GM23338 (cell line): Measurements from ENCODE around the gene CEACAM5.

Source experiments
- CREB1 ChIP-seq: fragments of 250-450 bp; sonication (Bioruptor Pico); IDR thresholded peaks from 2 replicates; pipeline ENCODE4 v1.5.0; 2020; ENCODE audit warnings: low read depth, mild to moderate bottlenecking, moderate library complexity
- EZH2 ChIP-seq: fragments of 200-600 bp; sonication (generic); IDR thresholded peaks from one replicate; pipeline ENCODE4 v1.8.0; 2017; ENCODE audit warnings: antibody characterized with exemption, mild to moderate bottlenecking, low read depth; ENCODE audit not compliant: unreplicated experiment
- EZH2phosphoT487 ChIP-seq: fragments of 200-600 bp; sonication (generic); IDR thresholded peaks from one replicate; pipeline ENCODE4 v1.8.1; 2018; ENCODE audit warnings: antibody characterized with exemption; ENCODE audit not compliant: unreplicated experiment
- JUNB ChIP-seq: IDR thresholded peaks from one replicate; pipeline ENCODE4 v1.6.1; 2016; ENCODE audit warnings: antibody characterized with exemption; ENCODE audit not compliant: unreplicated experiment
- POLR2AphosphoS5 ChIP-seq: IDR thresholded peaks from 2 replicates; pipeline ENCODE4 v1.6.1; 2016; ENCODE audit warnings: antibody characterized with exemption, low read depth
- ZNF114 ChIP-seq: fragments of 250-450 bp; sonication (Bioruptor Pico); IDR thresholded peaks from 2 replicates; pipeline ENCODE4 v1.5.0; 2020; ENCODE audit warnings: mild to moderate bottlenecking, moderate library complexity
- TF ChIP-seq, protein P1 (sequence below), 2 experiments: fragments of 200-600 bp in 1 of 2; sonication (generic) in 1 of 2; conservative IDR thresholded peaks; 2 replicates each; pipeline versions ENCODE4 v1.5.1 to v1.6.1; 2016 to 2017; ENCODE audit warnings: antibody characterized with exemption in 2 of 2, low read depth in 2 of 2, mild to moderate bottlenecking in 2 of 2, moderate library complexity in 1 of 2
- TF ChIP-seq, protein P2 (sequence below): IDR thresholded peaks from 2 replicates; pipeline ENCODE4 v1.6.1; 2016; ENCODE audit warnings: antibody characterized with exemption
- TF ChIP-seq, protein P3 (sequence below): IDR thresholded peaks from one replicate; pipeline ENCODE4 v1.6.1; 2018; ENCODE audit warnings: antibody characterized with exemption; ENCODE audit not compliant: unreplicated experiment

DNA sequence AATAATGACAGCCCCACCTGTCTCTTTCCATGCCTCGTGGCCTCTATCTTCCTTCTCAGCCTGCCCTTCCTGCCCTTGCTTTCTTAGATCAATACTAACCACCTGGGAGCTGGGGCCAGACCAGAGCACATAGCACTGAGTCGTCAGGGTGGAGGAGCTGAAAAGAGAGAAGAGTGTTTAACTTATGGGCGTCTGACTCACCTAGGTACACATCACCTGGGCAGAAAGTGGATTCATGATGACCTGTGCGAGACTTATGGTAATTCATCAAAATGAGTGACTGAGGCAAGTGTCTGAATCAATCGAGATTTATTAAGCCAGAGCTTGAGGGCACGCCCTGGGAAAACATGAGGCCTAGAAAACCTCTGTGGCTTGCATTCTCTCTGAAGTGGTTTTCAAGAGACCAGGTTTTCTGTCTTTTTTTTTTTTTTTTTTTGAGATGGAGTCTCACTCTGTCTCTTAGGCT is 66.1 kb downstream of the CEACAM5 start:
- TF ChIP-seq, protein P1, sequence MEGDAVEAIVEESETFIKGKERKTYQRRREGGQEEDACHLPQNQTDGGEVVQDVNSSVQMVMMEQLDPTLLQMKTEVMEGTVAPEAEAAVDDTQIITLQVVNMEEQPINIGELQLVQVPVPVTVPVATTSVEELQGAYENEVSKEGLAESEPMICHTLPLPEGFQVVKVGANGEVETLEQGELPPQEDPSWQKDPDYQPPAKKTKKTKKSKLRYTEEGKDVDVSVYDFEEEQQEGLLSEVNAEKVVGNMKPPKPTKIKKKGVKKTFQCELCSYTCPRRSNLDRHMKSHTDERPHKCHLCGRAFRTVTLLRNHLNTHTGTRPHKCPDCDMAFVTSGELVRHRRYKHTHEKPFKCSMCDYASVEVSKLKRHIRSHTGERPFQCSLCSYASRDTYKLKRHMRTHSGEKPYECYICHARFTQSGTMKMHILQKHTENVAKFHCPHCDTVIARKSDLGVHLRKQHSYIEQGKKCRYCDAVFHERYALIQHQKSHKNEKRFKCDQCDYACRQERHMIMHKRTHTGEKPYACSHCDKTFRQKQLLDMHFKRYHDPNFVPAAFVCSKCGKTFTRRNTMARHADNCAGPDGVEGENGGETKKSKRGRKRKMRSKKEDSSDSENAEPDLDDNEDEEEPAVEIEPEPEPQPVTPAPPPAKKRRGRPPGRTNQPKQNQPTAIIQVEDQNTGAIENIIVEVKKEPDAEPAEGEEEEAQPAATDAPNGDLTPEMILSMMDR (conservative IDR thresholded peaks at IDR 0.05; ENCODE audit: low read depth in 2 of 2), result no peak
- TF ChIP-seq JUNB (no peak), POLR2AphosphoS5 (no peak), EZH2 (no peak), EZH2phosphoT487 (no peak), ZNF114 (no peak), CREB1 (CRISPR knock-in tag) (no peak)
- TF ChIP-seq, protein P2, sequence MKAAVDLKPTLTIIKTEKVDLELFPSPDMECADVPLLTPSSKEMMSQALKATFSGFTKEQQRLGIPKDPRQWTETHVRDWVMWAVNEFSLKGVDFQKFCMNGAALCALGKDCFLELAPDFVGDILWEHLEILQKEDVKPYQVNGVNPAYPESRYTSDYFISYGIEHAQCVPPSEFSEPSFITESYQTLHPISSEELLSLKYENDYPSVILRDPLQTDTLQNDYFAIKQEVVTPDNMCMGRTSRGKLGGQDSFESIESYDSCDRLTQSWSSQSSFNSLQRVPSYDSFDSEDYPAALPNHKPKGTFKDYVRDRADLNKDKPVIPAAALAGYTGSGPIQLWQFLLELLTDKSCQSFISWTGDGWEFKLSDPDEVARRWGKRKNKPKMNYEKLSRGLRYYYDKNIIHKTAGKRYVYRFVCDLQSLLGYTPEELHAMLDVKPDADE, result no peak
- TF ChIP-seq, protein P3, sequence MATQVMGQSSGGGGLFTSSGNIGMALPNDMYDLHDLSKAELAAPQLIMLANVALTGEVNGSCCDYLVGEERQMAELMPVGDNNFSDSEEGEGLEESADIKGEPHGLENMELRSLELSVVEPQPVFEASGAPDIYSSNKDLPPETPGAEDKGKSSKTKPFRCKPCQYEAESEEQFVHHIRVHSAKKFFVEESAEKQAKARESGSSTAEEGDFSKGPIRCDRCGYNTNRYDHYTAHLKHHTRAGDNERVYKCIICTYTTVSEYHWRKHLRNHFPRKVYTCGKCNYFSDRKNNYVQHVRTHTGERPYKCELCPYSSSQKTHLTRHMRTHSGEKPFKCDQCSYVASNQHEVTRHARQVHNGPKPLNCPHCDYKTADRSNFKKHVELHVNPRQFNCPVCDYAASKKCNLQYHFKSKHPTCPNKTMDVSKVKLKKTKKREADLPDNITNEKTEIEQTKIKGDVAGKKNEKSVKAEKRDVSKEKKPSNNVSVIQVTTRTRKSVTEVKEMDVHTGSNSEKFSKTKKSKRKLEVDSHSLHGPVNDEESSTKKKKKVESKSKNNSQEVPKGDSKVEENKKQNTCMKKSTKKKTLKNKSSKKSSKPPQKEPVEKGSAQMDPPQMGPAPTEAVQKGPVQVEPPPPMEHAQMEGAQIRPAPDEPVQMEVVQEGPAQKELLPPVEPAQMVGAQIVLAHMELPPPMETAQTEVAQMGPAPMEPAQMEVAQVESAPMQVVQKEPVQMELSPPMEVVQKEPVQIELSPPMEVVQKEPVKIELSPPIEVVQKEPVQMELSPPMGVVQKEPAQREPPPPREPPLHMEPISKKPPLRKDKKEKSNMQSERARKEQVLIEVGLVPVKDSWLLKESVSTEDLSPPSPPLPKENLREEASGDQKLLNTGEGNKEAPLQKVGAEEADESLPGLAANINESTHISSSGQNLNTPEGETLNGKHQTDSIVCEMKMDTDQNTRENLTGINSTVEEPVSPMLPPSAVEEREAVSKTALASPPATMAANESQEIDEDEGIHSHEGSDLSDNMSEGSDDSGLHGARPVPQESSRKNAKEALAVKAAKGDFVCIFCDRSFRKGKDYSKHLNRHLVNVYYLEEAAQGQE, result no peak
